ENCODE data around the gene CTDNEP1.

The CTDNEP1 gene

DNA sequence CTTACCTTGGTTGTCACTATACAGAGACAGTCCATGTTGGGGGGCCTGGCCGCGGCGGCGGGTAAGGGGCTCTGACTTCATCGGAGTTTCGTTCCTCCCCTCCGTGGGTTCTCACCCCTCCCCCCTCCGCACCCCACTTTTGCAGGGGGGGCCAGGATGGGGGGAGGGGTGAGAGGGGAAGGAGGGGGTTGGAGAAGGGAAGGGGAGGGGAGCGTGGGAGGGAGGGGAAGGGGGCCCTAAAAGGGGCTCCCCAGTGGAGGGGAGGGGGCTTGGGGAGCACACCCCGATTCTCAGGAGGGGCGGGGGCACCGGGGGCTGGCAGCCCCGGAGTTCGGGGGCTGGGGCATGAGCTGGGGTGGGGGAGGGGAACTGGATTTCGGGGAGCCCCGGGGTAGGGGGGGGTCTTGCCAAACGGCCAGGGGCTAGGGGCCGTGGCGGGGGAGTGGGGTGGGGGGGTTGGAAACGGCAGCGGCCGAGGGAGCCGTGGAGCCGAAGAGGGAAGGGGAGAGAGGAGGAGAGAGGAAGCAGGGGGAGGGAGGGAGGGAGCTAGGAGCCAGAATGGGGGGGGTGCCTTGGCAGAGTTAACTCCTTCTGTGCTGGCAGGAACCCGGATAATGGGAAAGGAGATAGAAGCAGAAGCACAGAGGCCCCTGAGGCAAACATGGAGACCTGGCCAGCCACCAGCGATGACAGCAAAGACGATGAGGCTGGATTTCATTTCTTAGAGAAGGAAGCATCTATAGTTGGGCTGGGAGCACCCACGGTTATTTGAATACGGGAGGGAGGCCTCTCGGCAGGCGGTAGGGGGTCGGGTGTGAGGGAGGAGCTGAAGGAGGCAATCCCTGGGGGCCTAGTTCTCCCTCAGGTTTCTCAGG lies 34.2 kb downstream of the CTDNEP1 start:
- in situ Hi-C loops (cut with MboI; ENCODE audit: low sequenced_read_pairs, unreplicated experiment) = no loop called here
- DNase-seq (ENCODE audit: low spot score) = peak; percentile 59
- TF ChIP-seq, protein P1, sequence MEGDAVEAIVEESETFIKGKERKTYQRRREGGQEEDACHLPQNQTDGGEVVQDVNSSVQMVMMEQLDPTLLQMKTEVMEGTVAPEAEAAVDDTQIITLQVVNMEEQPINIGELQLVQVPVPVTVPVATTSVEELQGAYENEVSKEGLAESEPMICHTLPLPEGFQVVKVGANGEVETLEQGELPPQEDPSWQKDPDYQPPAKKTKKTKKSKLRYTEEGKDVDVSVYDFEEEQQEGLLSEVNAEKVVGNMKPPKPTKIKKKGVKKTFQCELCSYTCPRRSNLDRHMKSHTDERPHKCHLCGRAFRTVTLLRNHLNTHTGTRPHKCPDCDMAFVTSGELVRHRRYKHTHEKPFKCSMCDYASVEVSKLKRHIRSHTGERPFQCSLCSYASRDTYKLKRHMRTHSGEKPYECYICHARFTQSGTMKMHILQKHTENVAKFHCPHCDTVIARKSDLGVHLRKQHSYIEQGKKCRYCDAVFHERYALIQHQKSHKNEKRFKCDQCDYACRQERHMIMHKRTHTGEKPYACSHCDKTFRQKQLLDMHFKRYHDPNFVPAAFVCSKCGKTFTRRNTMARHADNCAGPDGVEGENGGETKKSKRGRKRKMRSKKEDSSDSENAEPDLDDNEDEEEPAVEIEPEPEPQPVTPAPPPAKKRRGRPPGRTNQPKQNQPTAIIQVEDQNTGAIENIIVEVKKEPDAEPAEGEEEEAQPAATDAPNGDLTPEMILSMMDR (IDR thresholded peaks at IDR 0.05; ENCODE audit: borderline replicate concordance, control extremely low read depth, extremely low read depth, insufficient read depth, missing control alignments) = no peak

DNA sequence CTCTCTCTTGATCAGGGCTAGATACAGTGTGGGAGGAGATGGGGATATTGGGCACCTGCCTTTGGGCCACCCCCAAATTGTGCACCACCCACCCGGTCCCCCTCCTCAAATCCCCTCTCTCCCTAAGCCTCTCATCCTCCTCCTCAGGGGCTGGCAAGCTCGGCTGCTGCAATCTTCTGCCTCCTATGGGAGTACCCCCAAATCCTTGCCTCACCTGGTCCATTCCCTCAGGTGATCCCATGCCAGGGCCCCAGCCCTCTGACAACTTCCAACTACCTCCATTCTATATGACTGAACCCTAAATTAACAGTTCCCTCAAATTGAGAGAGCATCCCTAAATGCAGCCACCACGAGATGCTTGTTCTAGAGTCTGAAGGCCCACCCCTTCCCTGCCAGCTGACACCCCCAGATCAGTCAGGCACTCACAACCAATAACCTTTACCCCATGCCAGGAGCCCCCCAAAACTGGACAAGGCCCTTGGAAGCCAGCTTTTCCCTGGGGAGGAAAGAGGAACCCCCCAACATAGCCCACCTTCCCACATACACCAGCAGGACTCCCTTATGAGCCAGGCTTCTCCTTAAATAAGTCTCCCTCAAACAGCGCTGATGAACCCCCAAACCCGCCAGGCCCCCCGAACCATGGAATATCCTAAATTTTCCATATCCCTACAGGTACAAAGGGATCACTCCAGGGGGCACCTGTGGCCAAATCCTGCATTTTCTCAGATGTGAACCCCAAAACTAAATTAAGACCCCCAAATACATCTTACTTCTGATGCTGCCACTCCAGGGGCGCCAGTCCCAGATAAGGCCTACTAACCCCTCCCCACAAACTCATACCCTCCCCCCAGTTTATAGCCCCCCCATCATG lies 35.1 kb downstream of the CTDNEP1 start:
- in situ Hi-C loops (cut with MboI; ENCODE audit: low sequenced_read_pairs, unreplicated experiment) = no loop called here
- DNase-seq (ENCODE audit: low spot score) = no peak
- TF ChIP-seq, protein P1 (IDR thresholded peaks at IDR 0.05; ENCODE audit: borderline replicate concordance, control extremely low read depth, extremely low read depth, insufficient read depth, missing control alignments) = no peak

DNA sequence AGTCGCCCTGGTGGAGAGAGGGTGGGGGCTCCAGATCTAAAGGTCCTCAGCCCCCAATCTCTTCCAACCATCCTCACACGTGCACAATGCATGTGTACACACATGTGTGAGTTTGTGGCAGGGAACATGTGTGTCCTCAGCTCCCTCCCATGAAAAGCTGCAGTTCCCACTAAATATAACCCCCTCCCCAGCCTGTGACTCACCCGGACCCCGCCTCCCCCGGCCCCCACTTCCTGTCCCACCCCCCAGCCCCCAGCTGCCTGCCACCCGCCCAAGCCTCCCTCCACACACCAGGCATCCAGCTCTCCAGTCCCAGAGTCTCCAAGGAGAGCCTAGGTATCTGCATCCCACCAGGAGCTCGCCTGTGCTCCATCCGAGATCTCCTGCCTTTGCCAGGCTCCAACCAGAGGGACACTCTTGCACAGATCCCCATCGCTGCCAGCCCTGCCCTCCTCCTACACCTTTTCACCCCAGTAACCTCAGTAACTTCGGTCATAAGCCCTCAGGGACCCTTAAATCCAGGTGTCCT lies 35.8 kb downstream of the CTDNEP1 start:
- in situ Hi-C loops (cut with MboI; ENCODE audit: low sequenced_read_pairs, unreplicated experiment) = no loop called here
- TF ChIP-seq, protein P1 (IDR thresholded peaks at IDR 0.05; ENCODE audit: borderline replicate concordance, control extremely low read depth, extremely low read depth, insufficient read depth, missing control alignments) = no peak
- no peak for DNase-seq (ENCODE audit: low spot score)

DNA sequence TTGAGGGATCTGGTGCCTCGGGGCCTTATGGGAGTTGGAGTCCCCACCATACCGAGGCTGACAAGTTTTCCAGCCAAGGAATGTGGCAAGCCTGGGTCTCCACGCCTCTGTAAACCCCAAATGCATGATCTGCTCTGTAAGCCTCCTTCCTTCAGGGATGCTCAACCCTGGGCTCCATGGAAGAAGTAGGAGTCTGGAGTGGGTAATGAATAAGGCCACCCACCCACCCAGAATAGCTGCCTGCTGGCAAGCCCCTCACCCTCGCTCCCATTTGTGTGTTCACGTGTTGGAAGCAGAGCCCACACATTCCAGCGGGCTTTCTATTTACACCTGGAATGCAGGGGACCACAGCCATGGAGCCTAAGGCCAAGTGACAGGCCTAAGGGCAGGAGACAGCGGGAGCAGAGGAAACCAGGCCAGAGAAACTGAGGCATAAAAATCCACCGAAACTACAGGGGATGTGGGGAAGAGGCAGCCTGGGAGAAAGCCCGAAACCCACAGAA lies 36.3 kb downstream of the CTDNEP1 start:
- TF ChIP-seq, protein P1 (IDR thresholded peaks at IDR 0.05; ENCODE audit: borderline replicate concordance, control extremely low read depth, extremely low read depth, insufficient read depth, missing control alignments) = no peak
- DNase-seq (ENCODE audit: low spot score) = no peak
- in situ Hi-C loops (cut with MboI; ENCODE audit: low sequenced_read_pairs, unreplicated experiment) = no loop called here

DNA sequence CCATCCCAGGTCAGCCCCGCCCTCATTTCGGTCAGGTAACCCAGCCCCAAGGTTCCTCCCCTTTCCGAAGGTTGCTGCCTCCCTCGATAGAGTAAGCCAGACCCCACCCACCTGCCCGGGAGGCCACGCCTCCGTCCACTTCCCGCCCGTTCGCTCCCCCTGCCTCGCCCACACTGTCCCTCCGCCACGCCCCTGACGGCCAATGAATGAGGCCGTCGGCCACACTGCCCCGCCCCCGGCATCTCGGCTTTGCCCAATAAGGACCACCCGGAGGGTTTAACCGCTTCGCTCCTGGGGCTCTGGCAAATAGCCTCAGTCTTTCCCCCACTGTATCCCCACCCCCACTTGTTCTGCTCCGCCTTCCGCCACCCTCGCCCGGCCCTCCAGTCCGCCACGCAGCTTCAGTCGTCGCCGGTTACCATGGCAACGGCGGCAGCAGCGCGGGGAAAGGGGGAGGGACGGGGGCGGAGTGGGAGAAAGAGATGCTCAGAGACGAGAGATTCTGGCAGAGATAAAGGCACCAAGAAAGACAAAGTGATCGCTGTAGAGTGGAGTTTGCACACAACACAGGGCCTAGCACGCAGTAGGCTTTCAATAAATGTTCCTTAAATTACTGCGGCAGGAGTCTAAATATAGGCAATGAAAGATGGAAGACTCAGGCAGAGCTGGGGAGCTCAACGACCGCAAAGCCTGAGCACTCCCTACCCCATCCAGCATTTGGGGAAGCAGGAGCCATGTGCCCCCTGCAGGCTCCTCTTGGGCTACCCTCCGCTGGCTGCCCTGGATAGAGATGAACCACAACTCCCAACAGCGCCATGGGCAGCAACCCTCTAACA lies 37.0 kb downstream of the CTDNEP1 start:
- TF ChIP-seq, protein P1 (IDR thresholded peaks at IDR 0.05; ENCODE audit: borderline replicate concordance, control extremely low read depth, extremely low read depth, insufficient read depth, missing control alignments) = peak; percentile 41
- peak; percentile 98 for DNase-seq (ENCODE audit: low spot score)
- in situ Hi-C loops (cut with MboI; ENCODE audit: low sequenced_read_pairs, unreplicated experiment) = no loop called here
